ENCODE data around the gene MCUB. TPM values are rescaled to one million over a fixed set of nuclear protein-coding genes. Genes with fewer than 3 reads are reported as not detected.
"Not testable (repeated sequence)": the region's sequence is repeated elsewhere in the genome, so short reads cannot be mapped to it uniquely, and the experiment has no call there.

MCUB gene
- total RNA-seq, 1 donor = 22.8 TPM

DNA sequence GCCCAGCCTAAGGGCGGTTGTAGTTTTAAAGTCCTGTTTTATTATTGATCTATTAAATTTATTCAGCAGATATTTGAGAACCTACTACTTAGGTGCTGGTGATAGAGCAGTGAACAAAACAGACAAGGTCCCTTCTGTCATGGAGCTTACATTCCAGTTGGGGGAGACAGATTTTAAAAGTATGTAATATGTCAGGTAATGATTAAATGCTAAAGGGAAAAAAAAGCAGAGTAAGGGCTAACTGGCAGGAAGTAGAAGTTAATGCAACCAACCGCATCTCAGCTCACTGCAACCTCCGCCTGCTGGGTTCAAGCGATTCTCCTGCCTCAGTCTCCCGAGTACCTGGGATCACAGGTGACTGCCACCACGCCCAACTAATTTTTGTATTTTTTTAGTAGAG is 7.8 kb upstream of the MCUB start:
- TF ChIP-seq, protein P1, sequence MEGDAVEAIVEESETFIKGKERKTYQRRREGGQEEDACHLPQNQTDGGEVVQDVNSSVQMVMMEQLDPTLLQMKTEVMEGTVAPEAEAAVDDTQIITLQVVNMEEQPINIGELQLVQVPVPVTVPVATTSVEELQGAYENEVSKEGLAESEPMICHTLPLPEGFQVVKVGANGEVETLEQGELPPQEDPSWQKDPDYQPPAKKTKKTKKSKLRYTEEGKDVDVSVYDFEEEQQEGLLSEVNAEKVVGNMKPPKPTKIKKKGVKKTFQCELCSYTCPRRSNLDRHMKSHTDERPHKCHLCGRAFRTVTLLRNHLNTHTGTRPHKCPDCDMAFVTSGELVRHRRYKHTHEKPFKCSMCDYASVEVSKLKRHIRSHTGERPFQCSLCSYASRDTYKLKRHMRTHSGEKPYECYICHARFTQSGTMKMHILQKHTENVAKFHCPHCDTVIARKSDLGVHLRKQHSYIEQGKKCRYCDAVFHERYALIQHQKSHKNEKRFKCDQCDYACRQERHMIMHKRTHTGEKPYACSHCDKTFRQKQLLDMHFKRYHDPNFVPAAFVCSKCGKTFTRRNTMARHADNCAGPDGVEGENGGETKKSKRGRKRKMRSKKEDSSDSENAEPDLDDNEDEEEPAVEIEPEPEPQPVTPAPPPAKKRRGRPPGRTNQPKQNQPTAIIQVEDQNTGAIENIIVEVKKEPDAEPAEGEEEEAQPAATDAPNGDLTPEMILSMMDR (IDR thresholded peaks at IDR 0.05; ENCODE audit: extremely low read depth, low read depth, low read length) = no peak
- H3K79me2 ChIP-seq (ENCODE audit: insufficient read depth, low read length) = no peaks in the 10 kb centered on the region
- H3K4me2 ChIP-seq (ENCODE audit: insufficient read depth, low read length) = no peak overlapping the region
- H4K20me1 ChIP-seq (ENCODE audit: insufficient read depth, low read length) = peaks cover 2% of the 10 kb centered on the region
- no peaks in the 10 kb centered on the region for H3K9me3 ChIP-seq (ENCODE audit: low read depth, low read length)
- H2AFZ ChIP-seq (ENCODE audit: low read length) = no peak overlapping the region
- H3K4me3 ChIP-seq (ENCODE audit: insufficient read depth, low read length) = no peak overlapping the region
- H3K4me1 ChIP-seq (ENCODE audit: insufficient read depth, low read length) = peaks cover 6% of the 10 kb centered on the region
- no peak overlapping the region for H3K27ac ChIP-seq (ENCODE audit: low read depth, low read length)
- no peaks in the 10 kb centered on the region for H3K27me3 ChIP-seq (ENCODE audit: insufficient read depth, low read length)
- DNase-seq (ENCODE audit: insufficient read length, low spot score, missing footprints) = no peak
- no peaks in the 10 kb centered on the region for H3K36me3 ChIP-seq (ENCODE audit: insufficient read depth, low read length)

DNA sequence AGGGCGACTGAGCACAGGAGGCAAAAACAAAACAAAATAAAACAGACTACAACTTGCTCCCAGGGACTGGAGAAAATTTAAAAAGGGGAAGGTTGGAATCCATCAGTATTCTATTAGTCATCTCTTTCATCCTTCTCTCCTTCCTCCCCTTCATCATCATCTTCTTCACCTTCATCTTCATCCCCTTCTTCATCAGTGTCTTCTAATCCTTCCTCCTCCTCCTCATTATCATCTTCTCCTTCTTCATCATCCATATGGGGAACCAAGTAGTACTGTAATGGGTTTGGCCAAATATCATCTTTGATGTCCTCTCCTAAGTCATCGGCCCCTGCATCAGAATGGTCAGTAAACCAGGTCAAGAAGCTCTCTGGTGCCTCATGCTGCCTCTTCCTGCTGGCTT is 6.9 kb upstream of the MCUB start:
- Histone ChIP-seq H2AFZ (ENCODE audit: low read length) (no peak overlapping the region), H3K27ac (ENCODE audit: low read depth, low read length) (no peak overlapping the region), H4K20me1 (ENCODE audit: insufficient read depth, low read length) (no peaks in the 10 kb centered on the region), H3K4me1 (ENCODE audit: insufficient read depth, low read length) (peaks cover 6% of the 10 kb centered on the region), H3K9me3 (ENCODE audit: low read depth, low read length) (no peaks in the 10 kb centered on the region), H3K4me2 (ENCODE audit: insufficient read depth, low read length) (no peak overlapping the region), H3K79me2 (ENCODE audit: insufficient read depth, low read length) (no peaks in the 10 kb centered on the region), H3K27me3 (ENCODE audit: insufficient read depth, low read length) (no peaks in the 10 kb centered on the region), H3K4me3 (ENCODE audit: insufficient read depth, low read length) (no peak overlapping the region), H3K36me3 (ENCODE audit: insufficient read depth, low read length) (no peaks in the 10 kb centered on the region)
- TF ChIP-seq, protein P1 (IDR thresholded peaks at IDR 0.05; ENCODE audit: extremely low read depth, low read depth, low read length) = no peak
- DNase-seq (ENCODE audit: insufficient read length, low spot score, missing footprints) = no peak

DNA sequence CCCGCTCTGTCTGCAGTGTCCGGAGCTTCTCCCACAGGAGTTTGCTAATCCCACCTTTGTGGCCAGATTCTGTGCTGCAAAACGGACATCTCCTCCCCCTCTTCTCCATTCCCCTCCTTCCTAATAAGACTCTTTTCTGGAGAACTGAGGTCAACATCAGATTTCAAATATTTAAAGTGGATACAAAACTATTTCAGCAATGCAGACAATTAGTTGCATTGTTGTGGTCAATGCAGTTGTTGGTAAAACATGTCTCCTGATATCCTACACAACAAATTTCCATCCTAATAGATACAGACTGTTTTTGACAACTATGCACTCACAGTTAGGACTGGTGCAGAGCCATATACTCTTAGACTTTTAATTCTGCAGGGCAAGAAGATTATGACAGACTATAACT is 5.1 kb upstream of the MCUB start:
- H3K9me3 ChIP-seq (ENCODE audit: low read depth, low read length) = no peaks in the 10 kb centered on the region
- no peak overlapping the region for H3K4me2 ChIP-seq (ENCODE audit: insufficient read depth, low read length)
- no peaks in the 10 kb centered on the region for H3K79me2 ChIP-seq (ENCODE audit: insufficient read depth, low read length)
- H3K27ac ChIP-seq (ENCODE audit: low read depth, low read length) = no peak overlapping the region
- no peaks in the 10 kb centered on the region for H3K27me3 ChIP-seq (ENCODE audit: insufficient read depth, low read length)
- H4K20me1 ChIP-seq (ENCODE audit: insufficient read depth, low read length) = no peaks in the 10 kb centered on the region
- no peaks in the 10 kb centered on the region for H3K36me3 ChIP-seq (ENCODE audit: insufficient read depth, low read length)
- H3K4me1 ChIP-seq (ENCODE audit: insufficient read depth, low read length) = peaks cover 4% of the 10 kb centered on the region
- DNase-seq (ENCODE audit: insufficient read length, low spot score, missing footprints) = no peak
- no peak overlapping the region for H3K4me3 ChIP-seq (ENCODE audit: insufficient read depth, low read length)
- TF ChIP-seq, protein P1 (IDR thresholded peaks at IDR 0.05; ENCODE audit: extremely low read depth, low read depth, low read length) = no peak
- H2AFZ ChIP-seq (ENCODE audit: low read length) = no peak overlapping the region

DNA sequence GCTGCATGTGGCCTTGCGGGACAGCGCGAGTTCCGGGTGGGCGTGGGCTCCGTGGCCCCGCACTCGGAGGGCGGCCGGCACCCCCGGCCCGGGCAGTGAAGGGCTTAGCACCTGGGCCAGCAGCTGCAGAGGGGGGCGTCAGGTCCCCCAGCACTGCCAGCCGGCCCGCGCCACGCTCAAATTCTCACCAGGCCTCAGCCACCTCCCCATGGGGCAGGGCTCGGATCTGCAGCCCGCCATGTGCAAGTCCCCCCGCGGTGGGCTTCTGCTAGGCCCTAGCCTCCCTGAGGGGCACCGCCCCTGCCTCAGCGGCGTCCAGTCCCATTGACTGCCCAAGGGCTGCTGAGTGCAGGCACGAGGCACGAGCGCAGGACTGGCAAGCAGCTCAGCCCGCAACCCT is 2.6 kb upstream of the MCUB start:
- H3K9me3 ChIP-seq (ENCODE audit: low read depth, low read length) = no peaks in the 10 kb centered on the region
- no peak overlapping the region for H2AFZ ChIP-seq (ENCODE audit: low read length)
- no peaks in the 10 kb centered on the region for H3K27me3 ChIP-seq (ENCODE audit: insufficient read depth, low read length)
- no peaks in the 10 kb centered on the region for H3K36me3 ChIP-seq (ENCODE audit: insufficient read depth, low read length)
- H3K4me1 ChIP-seq (ENCODE audit: insufficient read depth, low read length) = peaks cover 10% of the 10 kb centered on the region
- H3K79me2 ChIP-seq (ENCODE audit: insufficient read depth, low read length) = peaks cover 7% of the 10 kb centered on the region
- H3K4me2 ChIP-seq (ENCODE audit: insufficient read depth, low read length) = no peak overlapping the region
- no peak for DNase-seq (ENCODE audit: insufficient read length, low spot score, missing footprints)
- H3K4me3 ChIP-seq (ENCODE audit: insufficient read depth, low read length) = no peak overlapping the region
- TF ChIP-seq, protein P1 (IDR thresholded peaks at IDR 0.05; ENCODE audit: extremely low read depth, low read depth, low read length) = no peak
- no peak overlapping the region for H3K27ac ChIP-seq (ENCODE audit: low read depth, low read length)
- H4K20me1 ChIP-seq (ENCODE audit: insufficient read depth, low read length) = no peaks in the 10 kb centered on the region

DNA sequence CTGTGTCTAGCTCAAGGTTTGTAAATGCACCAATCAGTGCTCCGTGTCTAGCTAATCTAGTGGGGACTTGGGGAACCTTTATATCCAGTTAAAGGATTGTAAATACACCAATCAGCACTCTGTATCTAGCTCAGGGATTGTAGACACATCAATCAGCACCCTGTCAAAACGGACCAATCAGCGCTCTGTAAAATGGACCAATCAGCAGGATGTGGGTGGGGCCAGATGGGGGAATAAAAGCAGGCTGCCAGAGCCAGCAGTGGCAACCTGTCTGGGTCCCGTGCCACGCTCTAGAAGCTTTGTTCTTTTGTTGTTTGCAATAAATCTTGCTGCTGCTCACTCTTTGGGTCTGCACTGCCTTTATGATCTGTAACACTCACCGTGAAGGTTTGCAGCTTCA is 2.0 kb upstream of the MCUB start:
- H3K27me3 ChIP-seq (ENCODE audit: insufficient read depth, low read length); H3K36me3 ChIP-seq (ENCODE audit: insufficient read depth, low read length); H2AFZ ChIP-seq (ENCODE audit: low read length); DNase-seq (ENCODE audit: insufficient read length, low spot score, missing footprints); H3K27ac ChIP-seq (ENCODE audit: low read depth, low read length); H3K9me3 ChIP-seq (ENCODE audit: low read depth, low read length); H3K4me2 ChIP-seq (ENCODE audit: insufficient read depth, low read length); H4K20me1 ChIP-seq (ENCODE audit: insufficient read depth, low read length); H3K4me3 ChIP-seq (ENCODE audit: insufficient read depth, low read length): not testable (repeated sequence)
- peaks cover 10% of the 10 kb centered on the region for H3K4me1 ChIP-seq (ENCODE audit: insufficient read depth, low read length)
- H3K79me2 ChIP-seq (ENCODE audit: insufficient read depth, low read length) = peaks cover 13% of the 10 kb centered on the region

All from osteoblast (primary cell).